ENCODE data around the gene NEK9.
"Not testable (repeated sequence)": the region's sequence is repeated elsewhere in the genome, so short reads cannot be mapped to it uniquely, and the experiment has no call there.

The NEK9 gene

DNA sequence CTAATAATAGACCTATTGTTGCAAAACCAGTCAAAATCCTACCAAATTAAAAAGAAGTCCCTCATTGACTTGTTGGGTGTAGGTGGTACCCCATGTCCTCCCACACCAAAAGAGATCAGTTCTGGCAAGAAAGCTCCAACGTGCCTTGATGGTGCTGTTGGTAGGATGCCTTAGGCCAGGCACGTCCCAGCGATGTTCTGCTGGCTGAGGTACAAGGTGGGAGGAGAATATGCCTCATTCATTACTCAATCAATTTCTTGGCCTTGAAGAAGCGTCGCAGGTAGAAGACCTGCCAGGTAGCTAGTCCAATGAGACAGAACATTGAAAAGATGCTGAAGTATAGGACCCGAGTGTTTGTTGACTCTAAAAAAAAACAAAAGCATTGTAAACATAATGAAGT lies 7.8 kb upstream of the NEK9 start:
- H3K4me3 ChIP-seq (ENCODE audit: severe bottlenecking): no peak overlapping the region
- no peaks in the 10 kb centered on the region for H3K9me3 ChIP-seq (ENCODE audit: severe bottlenecking)
- peaks cover 80% of the 10 kb centered on the region for H3K36me3 ChIP-seq (ENCODE audit: low read depth)
- peak; percentile 62 for ATAC-seq (ENCODE audit: low read depth)
- TF ChIP-seq, protein P1, sequence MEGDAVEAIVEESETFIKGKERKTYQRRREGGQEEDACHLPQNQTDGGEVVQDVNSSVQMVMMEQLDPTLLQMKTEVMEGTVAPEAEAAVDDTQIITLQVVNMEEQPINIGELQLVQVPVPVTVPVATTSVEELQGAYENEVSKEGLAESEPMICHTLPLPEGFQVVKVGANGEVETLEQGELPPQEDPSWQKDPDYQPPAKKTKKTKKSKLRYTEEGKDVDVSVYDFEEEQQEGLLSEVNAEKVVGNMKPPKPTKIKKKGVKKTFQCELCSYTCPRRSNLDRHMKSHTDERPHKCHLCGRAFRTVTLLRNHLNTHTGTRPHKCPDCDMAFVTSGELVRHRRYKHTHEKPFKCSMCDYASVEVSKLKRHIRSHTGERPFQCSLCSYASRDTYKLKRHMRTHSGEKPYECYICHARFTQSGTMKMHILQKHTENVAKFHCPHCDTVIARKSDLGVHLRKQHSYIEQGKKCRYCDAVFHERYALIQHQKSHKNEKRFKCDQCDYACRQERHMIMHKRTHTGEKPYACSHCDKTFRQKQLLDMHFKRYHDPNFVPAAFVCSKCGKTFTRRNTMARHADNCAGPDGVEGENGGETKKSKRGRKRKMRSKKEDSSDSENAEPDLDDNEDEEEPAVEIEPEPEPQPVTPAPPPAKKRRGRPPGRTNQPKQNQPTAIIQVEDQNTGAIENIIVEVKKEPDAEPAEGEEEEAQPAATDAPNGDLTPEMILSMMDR (IDR thresholded peaks at IDR 0.05; ENCODE audit: poor library complexity, severe bottlenecking): no peak
- no peak overlapping the region for H3K27ac ChIP-seq (ENCODE audit: poor library complexity, severe bottlenecking)
- H3K27me3 ChIP-seq (ENCODE audit: insufficient read depth, poor library complexity, severe bottlenecking): no peaks in the 10 kb centered on the region
- DNase-seq (ENCODE audit: low spot score): no peak
- H3K4me1 ChIP-seq (ENCODE audit: insufficient read depth, poor library complexity, severe bottlenecking): peaks cover 5% of the 10 kb centered on the region

- Histone ChIP-seq H3K4me3 (ENCODE audit: severe bottlenecking) (no peak overlapping the region), H3K9me3 (ENCODE audit: severe bottlenecking) (no peaks in the 10 kb centered on the region), H3K27me3 (ENCODE audit: insufficient read depth, poor library complexity, severe bottlenecking) (no peaks in the 10 kb centered on the region), H3K27ac (ENCODE audit: poor library complexity, severe bottlenecking) (peak overlapping the region; percentile 34), H3K36me3 (ENCODE audit: low read depth) (peaks cover 72% of the 10 kb centered on the region), H3K4me1 (ENCODE audit: insufficient read depth, poor library complexity, severe bottlenecking) (peaks cover 5% of the 10 kb centered on the region)
- DNase-seq (ENCODE audit: low spot score) (no peak), ATAC-seq (ENCODE audit: low read depth) (no peak)
- TF ChIP-seq, protein P1 (IDR thresholded peaks at IDR 0.05; ENCODE audit: poor library complexity, severe bottlenecking): no peak
Observed at GRCh38 chr14:75133597-75133996, 6.7 kb upstream of the NEK9 start.

DNA sequence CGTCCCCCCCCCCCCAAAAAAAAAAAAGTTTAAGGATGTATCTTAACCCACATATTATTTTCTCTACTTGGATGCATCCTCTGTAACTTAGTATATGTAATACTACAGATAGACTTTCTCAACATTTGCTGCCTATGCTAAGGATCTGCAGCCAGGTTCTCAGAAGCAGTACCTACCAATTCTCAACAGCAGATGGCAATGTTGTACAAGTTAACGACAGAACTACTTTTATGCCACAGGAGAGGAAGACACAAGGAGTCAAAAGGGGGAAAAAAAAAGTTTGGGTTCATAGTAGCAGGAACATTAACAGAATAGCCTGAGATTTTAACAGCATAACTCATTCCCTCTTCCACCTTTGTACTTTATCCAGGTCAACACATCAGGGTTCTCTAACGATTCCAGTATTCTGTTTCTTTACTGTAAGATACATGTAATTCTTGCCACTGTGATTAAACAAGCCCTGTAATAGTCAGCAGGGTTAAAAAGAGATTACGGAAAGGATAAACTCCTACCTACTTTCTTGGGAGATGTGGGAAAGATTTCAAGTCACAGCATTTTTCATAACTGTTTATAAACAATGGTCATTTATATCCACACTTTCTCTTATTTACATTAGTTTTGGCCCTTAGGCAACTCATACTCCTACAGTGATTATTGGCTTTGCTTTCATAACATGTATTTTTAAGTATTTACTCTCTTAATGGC lies 5.7 kb upstream of the NEK9 start:
- no peaks in the 10 kb centered on the region for H3K9me3 ChIP-seq (ENCODE audit: severe bottlenecking)
- DNase-seq (ENCODE audit: low spot score) (no peak), ATAC-seq (ENCODE audit: low read depth) (peak; percentile 75)
- peaks cover 11% of the 10 kb centered on the region for H3K4me1 ChIP-seq (ENCODE audit: insufficient read depth, poor library complexity, severe bottlenecking)
- H3K36me3 ChIP-seq (ENCODE audit: low read depth): peaks cover 64% of the 10 kb centered on the region
- H3K4me3 ChIP-seq (ENCODE audit: severe bottlenecking): no peak overlapping the region
- peak overlapping the region; percentile 34 for H3K27ac ChIP-seq (ENCODE audit: poor library complexity, severe bottlenecking)
- H3K27me3 ChIP-seq (ENCODE audit: insufficient read depth, poor library complexity, severe bottlenecking): no peaks in the 10 kb centered on the region
- TF ChIP-seq, protein P1 (IDR thresholded peaks at IDR 0.05; ENCODE audit: poor library complexity, severe bottlenecking): peak; percentile 86

GRCh38 chr14:75128596-75128990 lies 1.7 kb upstream of the NEK9 start:
- Histone ChIP-seq H3K4me3 (ENCODE audit: severe bottlenecking) (no peak overlapping the region), H3K36me3 (ENCODE audit: low read depth) (peaks cover 35% of the 10 kb centered on the region), H3K27ac (ENCODE audit: poor library complexity, severe bottlenecking) (peak overlapping the region; percentile 73), H3K9me3 (ENCODE audit: severe bottlenecking) (no peaks in the 10 kb centered on the region), H3K27me3 (ENCODE audit: insufficient read depth, poor library complexity, severe bottlenecking) (no peaks in the 10 kb centered on the region), H3K4me1 (ENCODE audit: insufficient read depth, poor library complexity, severe bottlenecking) (peaks cover 33% of the 10 kb centered on the region)
- DNase-seq (ENCODE audit: low spot score) (no peak), ATAC-seq (ENCODE audit: low read depth) (no peak)
- TF ChIP-seq, protein P1 (IDR thresholded peaks at IDR 0.05; ENCODE audit: poor library complexity, severe bottlenecking): no peak

GRCh38 chr14:75127903-75128595 lies 1.2 kb upstream of the NEK9 start:
- ATAC-seq (ENCODE audit: low read depth): no peak

GRCh38 chr14:75127474-75127820 lies 599 bp upstream of the NEK9 start:
- H3K27ac ChIP-seq (ENCODE audit: poor library complexity, severe bottlenecking): peak overlapping the region; percentile 73
- H3K9me3 ChIP-seq (ENCODE audit: severe bottlenecking); ATAC-seq (ENCODE audit: low read depth); DNase-seq (ENCODE audit: low spot score); H3K27me3 ChIP-seq (ENCODE audit: insufficient read depth, poor library complexity, severe bottlenecking): not testable (repeated sequence)
- H3K4me1 ChIP-seq (ENCODE audit: insufficient read depth, poor library complexity, severe bottlenecking): peaks cover 31% of the 10 kb centered on the region
- peaks cover 27% of the 10 kb centered on the region for H3K36me3 ChIP-seq (ENCODE audit: low read depth)
- peak overlapping the region; percentile 61 for H3K4me3 ChIP-seq (ENCODE audit: severe bottlenecking)

More at GRCh38 chr14:75127903-75128595, 1.2 kb upstream of the NEK9 start:
- Histone ChIP-seq H3K27me3 (ENCODE audit: insufficient read depth, poor library complexity, severe bottlenecking) (no peaks in the 10 kb centered on the region), H3K4me3 (ENCODE audit: severe bottlenecking) (peak overlapping the region; percentile 61), H3K36me3 (ENCODE audit: low read depth) (peaks cover 33% of the 10 kb centered on the region), H3K27ac (ENCODE audit: poor library complexity, severe bottlenecking) (peak overlapping the region; percentile 73), H3K4me1 (ENCODE audit: insufficient read depth, poor library complexity, severe bottlenecking) (peaks cover 34% of the 10 kb centered on the region), H3K9me3 (ENCODE audit: severe bottlenecking) (no peaks in the 10 kb centered on the region)
- no peak for DNase-seq (ENCODE audit: low spot score)
- TF ChIP-seq, protein P1 (IDR thresholded peaks at IDR 0.05; ENCODE audit: poor library complexity, severe bottlenecking): no peak

All from RWPE2 (cell line).